SK-N-SH (cell line): ENCODE measurements around the gene EPHB2. TPM values are rescaled to one million over a fixed set of nuclear protein-coding genes. Genes with fewer than 3 reads are reported as not detected.
A peak's percentile ranks its signal among the peaks of the same experiment; 100 is the strongest.

Source experiments
- CTCF ChIA-PET: fragments of 300-600, 350-600 bp; formaldehyde crosslinking; extraction: SDS; loops from one replicate; lab custom pipeline; 2021; lab: Yijun Ruan, JAX
- POLR2A ChIA-PET: fragments of 350-600 bp; sonication (Branson Sonifier 250); formaldehyde crosslinking; extraction: SDS; loops from one replicate; lab custom pipeline; 2020; ENCODE audit warnings: antibody characterized with exemption, inconsistent platforms; lab: Yijun Ruan, JAX
- DNase-seq: peaks from one replicate; pipeline ENCODE4 v3.0.0; 2012
- H2AFZ ChIP-seq: fragments of 200-600 bp; sonication (generic); 2 replicates; pipeline ENCODE4 v1.8.1; 2016; ENCODE audit warnings: antibody characterized with exemption, mild to moderate bottlenecking, low read depth
- H3F3A ChIP-seq: fragments of 200-600 bp; sonication (generic); replicated peaks from 2 replicates; pipeline ENCODE3; 2016; ENCODE audit warnings: antibody characterized with exemption, mild to moderate bottlenecking; ENCODE audit not compliant: insufficient read depth
- H3K27ac ChIP-seq, 2 experiments: fragments of 200-500 bp in 1 of 2; fragments of 200-600 bp in 1 of 2; sonication (Bioruptor generic) in 1 of 2; sonication (generic), shearing (Covaris generic) in 1 of 2; 2 replicates each; pipeline versions ENCODE4 v1.5.1 to v1.6.1; 2014 to 2016; ENCODE audit warnings: low read depth in 2 of 2, inconsistent platforms in 1 of 2, low read length in 1 of 2, mild to moderate bottlenecking in 1 of 2, mixed read lengths in 1 of 2
- H3K27me3 ChIP-seq: fragments of 200-600 bp; sonication (generic), shearing (Covaris generic); 2 replicates; pipeline ENCODE4 v1.6.1; 2016; ENCODE audit warnings: mixed run types; ENCODE audit not compliant: insufficient read depth
- H3K36me3 ChIP-seq, 2 experiments: fragments of 200-500 bp in 1 of 2; fragments of 200-600 bp in 1 of 2; sonication (Bioruptor generic) in 1 of 2; sonication (generic) in 1 of 2; replicated peaks in 1 of 2; 2 replicates each; pipeline versions ENCODE3 to v1.5.1; 2014 to 2016; ENCODE audit warnings: low read length in 1 of 2, mild to moderate bottlenecking in 1 of 2; ENCODE audit not compliant: insufficient read depth in 2 of 2, control insufficient read depth in 1 of 2
- H3K4me1 ChIP-seq, 2 experiments: fragments of 200-500 bp in 1 of 2; fragments of 200-600 bp in 1 of 2; sonication (Bioruptor generic) in 1 of 2; sonication (generic), shearing (Covaris generic) in 1 of 2; 2 replicates each; pipeline versions ENCODE4 v1.5.1 to v1.6.1; 2014 to 2016; ENCODE audit warnings: low read depth in 1 of 2, low read length in 1 of 2, mixed run types in 1 of 2; ENCODE audit not compliant: insufficient read depth in 2 of 2, control insufficient read depth in 1 of 2
- H3K4me2 ChIP-seq: fragments of 200-600 bp; sonication (generic), shearing (Covaris generic); 2 replicates; pipeline ENCODE4 v1.6.1; 2017; ENCODE audit warnings: mixed run types
- H3K4me3 ChIP-seq, 2 experiments: fragments of 200-500 bp in 1 of 2; fragments of 200-600 bp in 1 of 2; sonication (Bioruptor generic) in 1 of 2; sonication (generic), shearing (Covaris generic) in 1 of 2; 2 replicates each; pipeline versions ENCODE4 v1.5.1 to v1.8.1; 2014 to 2016; ENCODE audit warnings: low read depth in 2 of 2, inconsistent platforms in 1 of 2, low read length in 1 of 2, mild to moderate bottlenecking in 1 of 2, mixed read lengths in 1 of 2, moderate library complexity in 1 of 2
- H3K79me2 ChIP-seq: fragments of 200-600 bp; sonication (generic); 2 replicates; pipeline ENCODE4 v1.8.1; 2017; ENCODE audit warnings: mild to moderate bottlenecking; ENCODE audit not compliant: insufficient read depth
- H3K9ac ChIP-seq: fragments of 200-600 bp; sonication (generic); 2 replicates; pipeline ENCODE4 v1.6.1; 2017; ENCODE audit warnings: mixed run types
- H3K9me2 ChIP-seq: fragments of 200-600 bp; sonication (generic); 2 replicates; pipeline ENCODE4 v1.6.1; 2017; ENCODE audit warnings: mixed run types
- H3K9me3 ChIP-seq: fragments of 200-600 bp; sonication (generic); 2 replicates; pipeline ENCODE4 v1.6.1; 2017; ENCODE audit warnings: mixed run types, mild to moderate bottlenecking, moderate library complexity
- H4K20me1 ChIP-seq: fragments of 200-600 bp; sonication (generic); 2 replicates; pipeline ENCODE4 v1.6.1; 2017; ENCODE audit warnings: mild to moderate bottlenecking, mixed run types; ENCODE audit not compliant: insufficient read depth
- ELF1 ChIP-seq: IDR thresholded peaks from 2 replicates; pipeline ENCODE4 v1.4.0; 2012
- FOSL2 ChIP-seq: IDR thresholded peaks from 2 replicates; pipeline ENCODE4 v1.4.0; 2012; ENCODE audit warnings: low read depth, mild to moderate bottlenecking, moderate library complexity, borderline replicate concordance
- FOXM1 ChIP-seq: IDR thresholded peaks from 2 replicates; pipeline ENCODE4 v1.4.0; 2012; ENCODE audit warnings: low read depth, mild to moderate bottlenecking
- GATA2 ChIP-seq: sonication (generic); formaldehyde crosslinking; IDR thresholded peaks from 2 replicates; pipeline ENCODE4 v1.5.0; 2020; ENCODE audit warnings: mild to moderate bottlenecking, missing genetic modification reagents
- JUND ChIP-seq: IDR thresholded peaks from 2 replicates; pipeline ENCODE4 v1.4.0; 2012
- MEF2A ChIP-seq: IDR thresholded peaks from 2 replicates; pipeline ENCODE4 v1.4.0; 2012; ENCODE audit warnings: low read depth, borderline replicate concordance
- MXI1 ChIP-seq: IDR thresholded peaks from 2 replicates; pipeline ENCODE4 v1.6.1; 2012; ENCODE audit warnings: mild to moderate bottlenecking, low read depth, low read length, improper control_type of control experiment
- TCF12 ChIP-seq: IDR thresholded peaks from 2 replicates; pipeline ENCODE4 v1.4.0; 2012
- WGBS: methylation state at CpG from one replicate; pipeline ENCODE4 v1.1.6; 2017; ENCODE audit warnings: low lambda C conversion rate; 5-methylcytosine and 5-hydroxymethylcytosine counted together
- polyA plus RNA-seq, 3 experiments: library from polyadenylated mRNA; depleted of rRNA; stranded (reverse); fragments of >200 nt; gene quantifications; 2 replicates each; pipeline ENCODE4 v1.2.3, GENCODE V29; 2012
- TF ChIP-seq, protein P1 (sequence below): fragments of 200-600 bp; sonication (generic); IDR thresholded peaks from 2 replicates; pipeline ENCODE4 v1.6.1; 2017; ENCODE audit warnings: antibody characterized with exemption, mild to moderate bottlenecking, moderate library complexity
- TF ChIP-seq, protein P2 (sequence below): IDR thresholded peaks from 2 replicates; pipeline ENCODE4; 2012
- TF ChIP-seq, protein P3 (sequence below): IDR thresholded peaks from 2 replicates; pipeline ENCODE4 v1.4.0; 2012; ENCODE audit warnings: low read depth, borderline replicate concordance
- TF ChIP-seq, protein P4 (sequence below): IDR thresholded peaks from 2 replicates; pipeline ENCODE4 v1.4.0; 2012; ENCODE audit warnings: low read depth

The EPHB2 gene
- polyA plus RNA-seq, 1 of the 3 experiments (the other 2 are of a cell fraction): 25.2 TPM

DNA sequence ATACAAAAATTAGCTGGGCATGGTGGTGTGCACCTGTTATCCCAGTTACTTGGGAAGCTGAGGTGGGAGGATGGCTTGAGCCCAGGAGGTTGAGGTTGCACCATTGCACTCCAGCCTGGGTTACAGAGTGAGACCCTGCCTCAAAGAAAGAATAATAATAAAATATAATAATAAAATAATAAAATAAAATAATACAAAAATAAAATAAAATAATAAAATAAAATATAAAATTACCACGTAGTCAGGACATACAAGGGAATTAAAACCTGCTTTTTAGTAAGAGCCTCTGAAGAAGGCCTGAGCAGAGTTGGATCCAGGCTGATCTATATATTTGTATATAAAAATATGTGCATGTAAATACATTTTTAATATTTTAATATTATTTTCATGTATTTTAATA lies 41.7 kb downstream of the EPHB2 start (continued):
- TF ChIP-seq, protein P1, sequence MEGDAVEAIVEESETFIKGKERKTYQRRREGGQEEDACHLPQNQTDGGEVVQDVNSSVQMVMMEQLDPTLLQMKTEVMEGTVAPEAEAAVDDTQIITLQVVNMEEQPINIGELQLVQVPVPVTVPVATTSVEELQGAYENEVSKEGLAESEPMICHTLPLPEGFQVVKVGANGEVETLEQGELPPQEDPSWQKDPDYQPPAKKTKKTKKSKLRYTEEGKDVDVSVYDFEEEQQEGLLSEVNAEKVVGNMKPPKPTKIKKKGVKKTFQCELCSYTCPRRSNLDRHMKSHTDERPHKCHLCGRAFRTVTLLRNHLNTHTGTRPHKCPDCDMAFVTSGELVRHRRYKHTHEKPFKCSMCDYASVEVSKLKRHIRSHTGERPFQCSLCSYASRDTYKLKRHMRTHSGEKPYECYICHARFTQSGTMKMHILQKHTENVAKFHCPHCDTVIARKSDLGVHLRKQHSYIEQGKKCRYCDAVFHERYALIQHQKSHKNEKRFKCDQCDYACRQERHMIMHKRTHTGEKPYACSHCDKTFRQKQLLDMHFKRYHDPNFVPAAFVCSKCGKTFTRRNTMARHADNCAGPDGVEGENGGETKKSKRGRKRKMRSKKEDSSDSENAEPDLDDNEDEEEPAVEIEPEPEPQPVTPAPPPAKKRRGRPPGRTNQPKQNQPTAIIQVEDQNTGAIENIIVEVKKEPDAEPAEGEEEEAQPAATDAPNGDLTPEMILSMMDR: no peak
- no peak for TF ChIP-seq TCF12
- TF ChIP-seq FOXM1: no peak
- TF ChIP-seq, protein P2, sequence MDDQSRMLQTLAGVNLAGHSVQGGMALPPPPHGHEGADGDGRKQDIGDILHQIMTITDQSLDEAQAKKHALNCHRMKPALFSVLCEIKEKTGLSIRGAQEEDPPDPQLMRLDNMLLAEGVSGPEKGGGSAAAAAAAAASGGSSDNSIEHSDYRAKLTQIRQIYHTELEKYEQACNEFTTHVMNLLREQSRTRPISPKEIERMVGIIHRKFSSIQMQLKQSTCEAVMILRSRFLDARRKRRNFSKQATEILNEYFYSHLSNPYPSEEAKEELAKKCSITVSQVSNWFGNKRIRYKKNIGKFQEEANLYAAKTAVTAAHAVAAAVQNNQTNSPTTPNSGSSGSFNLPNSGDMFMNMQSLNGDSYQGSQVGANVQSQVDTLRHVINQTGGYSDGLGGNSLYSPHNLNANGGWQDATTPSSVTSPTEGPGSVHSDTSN: no peak

DNA sequence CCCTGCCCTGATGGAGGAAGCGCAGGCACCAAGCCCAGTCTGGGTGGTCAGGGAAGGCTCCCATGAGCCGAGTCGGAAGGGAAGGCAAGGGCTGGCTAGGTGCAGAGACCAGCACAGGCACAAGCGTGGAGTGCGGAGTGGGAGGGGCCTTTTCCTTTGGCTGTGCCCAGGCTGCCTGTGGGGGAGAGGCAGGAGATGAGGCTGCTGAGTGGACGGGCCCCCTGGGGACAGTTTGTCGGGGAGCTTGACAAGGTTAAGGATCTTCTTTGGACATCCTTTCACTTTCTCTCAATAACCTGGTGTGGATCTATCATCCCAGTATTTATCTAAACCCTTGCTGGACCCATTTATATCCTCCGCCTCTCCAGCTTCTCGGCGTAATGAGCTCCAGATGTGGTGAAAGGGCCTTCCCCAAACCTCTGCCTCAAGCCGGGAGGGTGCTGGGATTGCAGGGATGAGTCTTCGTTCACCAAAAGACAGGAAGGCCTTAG lies 42.9 kb downstream of the EPHB2 start:
- Histone ChIP-seq H3K79me2 (peaks cover 41% of the 10 kb centered on the region), H3K4me1 (peaks cover 28 to 34% of the 10 kb centered on the region in 2 experiments), H3F3A (peaks cover 48% of the 10 kb centered on the region), H3K27me3 (no peaks in the 10 kb centered on the region), H3K9ac (peak overlapping the region; percentile 41; the same call in 1 of the 2 replicates), H3K4me2 (peak overlapping the region; percentile 70; the same call in 1 of the 2 replicates), H3K4me3 (no peak overlapping the region), H3K9me2 (no peaks in the 10 kb centered on the region), H4K20me1 (no peaks in the 10 kb centered on the region), H3K9me3 (no peaks in the 10 kb centered on the region), H2AFZ (peak overlapping the region; percentile 64), H3K36me3 (no peaks in the 10 kb centered on the region), H3K27ac (peak overlapping the region; percentile 67 to 95)
- peak; percentile 77 for DNase-seq
- TF ChIP-seq GATA2 (CRISPR knock-in tag) (0 out of 2 replicates have a peak, but pooled peaks have one; percentile 9), MXI1 (no peak), TCF12 (peak; percentile 91)
- TF ChIP-seq, protein P3, sequence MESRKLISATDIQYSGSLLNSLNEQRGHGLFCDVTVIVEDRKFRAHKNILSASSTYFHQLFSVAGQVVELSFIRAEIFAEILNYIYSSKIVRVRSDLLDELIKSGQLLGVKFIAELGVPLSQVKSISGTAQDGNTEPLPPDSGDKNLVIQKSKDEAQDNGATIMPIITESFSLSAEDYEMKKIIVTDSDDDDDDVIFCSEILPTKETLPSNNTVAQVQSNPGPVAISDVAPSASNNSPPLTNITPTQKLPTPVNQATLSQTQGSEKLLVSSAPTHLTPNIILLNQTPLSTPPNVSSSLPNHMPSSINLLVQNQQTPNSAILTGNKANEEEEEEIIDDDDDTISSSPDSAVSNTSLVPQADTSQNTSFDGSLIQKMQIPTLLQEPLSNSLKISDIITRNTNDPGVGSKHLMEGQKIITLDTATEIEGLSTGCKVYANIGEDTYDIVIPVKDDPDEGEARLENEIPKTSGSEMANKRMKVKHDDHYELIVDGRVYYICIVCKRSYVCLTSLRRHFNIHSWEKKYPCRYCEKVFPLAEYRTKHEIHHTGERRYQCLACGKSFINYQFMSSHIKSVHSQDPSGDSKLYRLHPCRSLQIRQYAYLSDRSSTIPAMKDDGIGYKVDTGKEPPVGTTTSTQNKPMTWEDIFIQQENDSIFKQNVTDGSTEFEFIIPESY: no peak
- 25% methylated on average over 12 of the region's 12 CpGs for WGBS
- POLR2A ChIA-PET: no interaction called here
- CTCF ChIA-PET: interaction anchor here (0.9 to 1.3 kb wide), 2 partner anchors 10 to 47 kb away, joined by 3 read pairs; no protein-coding TSS in a partner anchor

DNA sequence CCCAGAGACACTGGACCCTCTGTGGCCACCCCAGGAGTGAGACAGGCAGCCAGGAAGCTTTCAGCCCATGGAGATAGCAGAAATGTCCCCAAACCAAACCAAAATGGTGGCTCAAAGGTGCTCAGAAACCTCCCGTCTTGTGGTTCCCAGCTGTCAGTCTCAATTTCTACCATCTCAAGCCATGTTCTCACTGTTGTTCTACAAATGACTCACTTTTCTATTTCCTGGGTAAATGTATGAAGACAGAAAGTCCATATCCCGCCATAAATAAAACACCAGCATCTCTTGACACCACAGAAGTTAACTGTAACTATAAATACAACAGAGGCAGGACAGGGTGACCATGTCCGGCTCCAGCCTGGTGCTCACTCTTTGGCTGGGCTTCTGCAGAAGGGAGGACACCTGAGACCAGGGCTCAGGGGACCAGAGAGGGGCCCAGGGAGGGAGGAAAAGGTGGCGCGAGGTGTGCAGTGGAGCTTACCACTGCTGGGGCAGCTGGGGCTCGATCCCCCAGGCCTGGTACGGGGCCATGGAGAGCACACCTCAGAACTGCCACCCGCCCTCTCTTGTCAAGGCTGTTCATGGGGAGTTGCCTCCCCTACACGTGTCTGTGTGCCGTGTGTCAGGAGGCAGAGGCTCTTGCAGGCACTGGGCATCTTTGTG lies 43.6 kb downstream of the EPHB2 start:
- CTCF ChIA-PET: interaction anchor here (1.3 kb wide), 1 partner anchor 47 kb away, joined by 3 read pairs; no protein-coding TSS in a partner anchor
- no peak overlapping the region for H3K4me3 ChIP-seq
- H3K4me1 ChIP-seq: peaks cover 28 to 34% of the 10 kb centered on the region in 2 experiments
- H3K36me3 ChIP-seq: no peaks in the 10 kb centered on the region
- H3K27me3 ChIP-seq: no peaks in the 10 kb centered on the region
- peak overlapping the region; percentile 64 for H2AFZ ChIP-seq
- no peaks in the 10 kb centered on the region for H3K9me3 ChIP-seq
- H3F3A ChIP-seq: peaks cover 43% of the 10 kb centered on the region
- WGBS: 61% methylated on average over 6 of the region's 10 CpGs
- 0 out of 2 replicates have a peak, but pooled peaks cover 3% of the 10 kb centered on the region for H4K20me1 ChIP-seq
- POLR2A ChIA-PET: no interaction called here
- peak overlapping the region; percentile 70; the same call in 1 of the 2 replicates for H3K4me2 ChIP-seq
- H3K79me2 ChIP-seq: peaks cover 36% of the 10 kb centered on the region
- H3K27ac ChIP-seq: peak overlapping the region; percentile 67 to 95
- DNase-seq: no peak
- H3K9ac ChIP-seq: peak overlapping the region; percentile 41; the same call in 1 of the 2 replicates
- H3K9me2 ChIP-seq: no peaks in the 10 kb centered on the region
- TF ChIP-seq GATA2 (CRISPR knock-in tag): no peak
- TF ChIP-seq, protein P4, sequence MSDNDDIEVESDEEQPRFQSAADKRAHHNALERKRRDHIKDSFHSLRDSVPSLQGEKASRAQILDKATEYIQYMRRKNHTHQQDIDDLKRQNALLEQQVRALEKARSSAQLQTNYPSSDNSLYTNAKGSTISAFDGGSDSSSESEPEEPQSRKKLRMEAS: no peak
- peak; percentile 27; the same call in 1 of the 2 replicates for TF ChIP-seq MEF2A
- peak; percentile 24; the same call in 1 of the 2 replicates for TF ChIP-seq JUND
- TF ChIP-seq ELF1: no peak
- TF ChIP-seq FOSL2: 0 out of 2 replicates have a peak, but pooled peaks have one; percentile 28
- TF ChIP-seq, protein P3: no peak
